ENCODE data around the gene OR6N2. TPM values are rescaled to one million over a fixed set of nuclear protein-coding genes. Genes with fewer than 3 reads are reported as not detected.

Gene OR6N2
- total and polyA plus RNA-seq, 7 donors: not detected

- ATAC-seq (no peak), DNase-seq (no peak)
- no peak overlapping the region for H3K27ac ChIP-seq
- no peaks in the 10 kb centered on the region for H3K36me3 ChIP-seq (ENCODE audit: insufficient read depth in 1 of 2, low read depth in 1 of 2)
- 60 to 77% (median 68%) methylated on average over 2 of the region's 2 CpGs for WGBS, 3 donors
- H3K27me3 ChIP-seq (ENCODE audit: insufficient read depth in 3 of 3, low read length in 2 of 3): peaks cover 0 to 1% (median 0%) of the 10 kb centered on the region in 3 donors
- TF ChIP-seq CTCF (IDR thresholded peaks at IDR 0.05): no peak
- no peaks in the 10 kb centered on the region for H3K4me1 ChIP-seq
- intact Hi-C loops (cut with DNase I): no loop called here
- no peak overlapping the region for H3K4me3 ChIP-seq
- H3K9me3 ChIP-seq: no peaks in the 10 kb centered on the region
Measured at GRCh38 chr1:158793604-158794003, 12.6 kb upstream of the OR6N2 start.

- Histone ChIP-seq H3K9me3 (no peaks in the 10 kb centered on the region), H3K27me3 (ENCODE audit: insufficient read depth in 3 of 3, low read length in 2 of 3) (no peaks in the 10 kb centered on the region), H3K4me1 (no peaks in the 10 kb centered on the region), H3K4me3 (no peak within 1 kb of the TSS), H3K27ac (no peak within 1 kb of the TSS), H3K36me3 (ENCODE audit: insufficient read depth in 1 of 2, low read depth in 1 of 2) (no peaks in the 10 kb centered on the region)
- TF ChIP-seq CTCF (IDR thresholded peaks at IDR 0.05): no peak
- ATAC-seq (no peak), DNase-seq (no peak)
- 65 to 74% (median 68%) methylated on average over 6 of the region's 6 CpGs for WGBS, 3 donors
- intact Hi-C loops (cut with DNase I): no loop called here
Measured at GRCh38 chr1:158771950-158772866, 8.8 kb downstream of the OR6N2 start, which contains the start of gene OR6N1. Gene OR6N1 (minus strand): TSS chr1:158772195. CDS start chr1:158766682, 5,513 bp downstream.

GRCh38 chr1:158754420-158754819 lies 26.6 kb downstream of the OR6N2 start, which contains the start of gene OR6K6:
Gene OR6K6 (plus strand): TSS chr1:158754720. CDS start chr1:158754888, 168 bp downstream.
- no peak for TF ChIP-seq CTCF (IDR thresholded peaks at IDR 0.05)
- H3K9me3 ChIP-seq: no peaks in the 10 kb centered on the region
- no peaks in the 10 kb centered on the region for H3K27me3 ChIP-seq (ENCODE audit: insufficient read depth in 3 of 3, low read length in 2 of 3)
- 72 to 81% (median 75%) methylated on average over 2 of the region's 2 CpGs for WGBS, 3 donors
- no peaks in the 10 kb centered on the region for H3K36me3 ChIP-seq (ENCODE audit: insufficient read depth in 1 of 2, low read depth in 1 of 2)
- no peaks in the 10 kb centered on the region for H3K4me1 ChIP-seq
- DNase-seq: no peak
- H3K27ac ChIP-seq: no peak within 1 kb of the TSS
- no peak for ATAC-seq
- no peak within 1 kb of the TSS for H3K4me3 ChIP-seq
- intact Hi-C loops (cut with DNase I): no loop called here

- no peak for ATAC-seq
Measured at GRCh38 chr1:158752155-158752712, 28.8 kb downstream of the OR6N2 start.

More at GRCh38 chr1:158752155-158752712, 28.8 kb downstream of the OR6N2 start:
- H3K9me3 ChIP-seq: no peaks in the 10 kb centered on the region
- no peak for TF ChIP-seq CTCF (IDR thresholded peaks at IDR 0.05)
- H3K4me1 ChIP-seq: no peaks in the 10 kb centered on the region
- intact Hi-C loops (cut with DNase I): no loop called here
- WGBS, 3 donors: 79 to 92% (median 91%) methylated on average over 9 of the region's 9 CpGs
- no peak overlapping the region for H3K27ac ChIP-seq
- DNase-seq: no peak
- H3K27me3 ChIP-seq (ENCODE audit: insufficient read depth in 3 of 3, low read length in 2 of 3): no peaks in the 10 kb centered on the region
- no peaks in the 10 kb centered on the region for H3K36me3 ChIP-seq (ENCODE audit: insufficient read depth in 1 of 2, low read depth in 1 of 2)
- no peak overlapping the region for H3K4me3 ChIP-seq
